Colonic mucosa (tissue), 4 donors: ENCODE measurements around the gene PIAS4. TPM values are rescaled to one million over a fixed set of nuclear protein-coding genes. Genes with fewer than 3 reads are reported as not detected.
A peak's percentile ranks its signal among the peaks of the same experiment; 100 is the strongest.

Experiments used
- DNase-seq: peaks from one replicate; pipeline ENCODE4 v3.0.0-alpha.2; 2020
- H3K27ac ChIP-seq: fragments of 200-600 bp; one replicate; pipeline ENCODE4 v1.8.0; 2021
- H3K27me3 ChIP-seq: fragments of 200-600 bp; one replicate; pipeline ENCODE4 v1.8.0; 2021
- H3K36me3 ChIP-seq: fragments of 200-600 bp; one replicate; pipeline ENCODE4 v1.8.0; 2021
- H3K4me1 ChIP-seq: fragments of 200-600 bp; one replicate; pipeline ENCODE4 v1.8.0; 2021; ENCODE audit warnings: mild to moderate bottlenecking
- H3K4me3 ChIP-seq: fragments of 200-600 bp; one replicate; pipeline ENCODE4 v1.8.0; 2021
- H3K9ac ChIP-seq, 2 donors: one replicate each; pipeline ENCODE4 v1.7.0; 2013; ENCODE audit warnings: control low read depth in 2 of 2, low read depth in 2 of 2, low read length in 2 of 2
- H3K9me3 ChIP-seq: fragments of 200-600 bp; one replicate; pipeline ENCODE4 v1.8.0; 2021
- intact Hi-C: fragments of 100-400 bp; cut with DNase I; formaldehyde crosslinking; loops from one replicate; pipeline ENCODE4 v1.14.1; 2022
- total RNA-seq, 2 donors: library from RNA; stranded (reverse); fragmentation: NEBNext Ultra II Directional in 1 of 2; extraction: Animal tissue kit (Norgen Biotek cat#: 25700) in 1 of 2; gene quantifications; one replicate each; pipeline ENCODE4 v1.2.1, GENCODE V29; 2021
- TF ChIP-seq, protein P1 (sequence below): fragments of 200-600 bp; IDR thresholded peaks from one replicate; pipeline ENCODE4 v1.8.0; 2022; ENCODE audit warnings: antibody characterized with exemption, mild to moderate bottlenecking
- donor health status: healthy.
- donor health status: DM: no; HTN: no; CAD: no.
- donor health status: DM: no; HTN: no; CAD: no.

Gene PIAS4
- total RNA-seq, 2 donors from 2014 or later, result 29.9 to 31.5 TPM

DNA sequence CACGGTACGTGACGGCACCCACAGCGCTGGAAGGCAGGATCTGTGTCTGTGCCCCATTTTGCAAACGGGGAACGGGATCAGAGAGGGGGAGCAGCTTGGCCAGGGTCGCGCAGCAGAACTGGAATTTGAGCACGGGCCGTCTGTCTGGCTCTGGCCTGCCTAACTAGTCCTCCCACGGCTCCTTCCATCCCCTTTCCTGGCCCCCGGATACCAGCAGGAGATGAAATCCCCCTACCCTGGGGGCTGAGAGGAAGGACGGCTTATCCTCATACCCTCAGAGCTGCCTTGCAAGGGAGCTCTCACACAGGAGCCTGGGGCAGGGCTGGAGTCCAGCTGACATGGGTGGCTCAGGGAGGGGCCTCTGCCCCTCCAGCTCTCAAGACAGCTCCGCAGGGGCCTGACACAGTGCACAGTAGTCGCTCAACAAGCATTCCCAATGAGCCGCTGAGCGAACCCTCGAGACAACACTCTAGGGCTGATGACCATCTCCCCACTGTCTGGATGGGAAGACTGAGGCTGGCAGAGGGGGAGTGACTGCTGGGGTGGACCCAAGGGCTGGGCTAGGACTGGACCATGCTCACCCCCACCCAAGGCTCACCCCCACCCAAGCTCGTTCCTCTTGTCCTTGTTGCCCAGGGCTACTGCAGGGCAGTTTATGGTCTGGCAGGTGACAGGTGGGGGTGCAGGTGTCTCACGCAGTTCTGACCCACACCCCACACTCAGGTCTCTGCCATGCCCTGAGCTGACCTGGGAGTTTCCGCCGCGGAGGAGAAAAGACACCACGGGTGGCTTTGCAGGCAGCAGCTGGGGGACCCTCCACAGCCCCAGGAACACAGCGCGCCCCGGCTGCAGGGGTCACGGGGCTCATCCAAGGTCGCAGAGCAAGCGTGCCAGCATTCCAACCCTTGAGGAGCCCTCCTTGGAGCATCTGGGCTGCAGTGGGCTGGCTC is 55.2 kb downstream of the PIAS4 start:
- no peaks in the 10 kb centered on the region for H3K36me3 ChIP-seq
- H3K27me3 ChIP-seq, result no peaks in the 10 kb centered on the region
- H3K9ac ChIP-seq, result peak overlapping the region; percentile 95 to 99
- H3K4me3 ChIP-seq, result peak overlapping the region; percentile 72
- H3K9me3 ChIP-seq, result no peaks in the 10 kb centered on the region
- intact Hi-C loops, result no loop called here
- peak overlapping the region; percentile 99 for H3K27ac ChIP-seq
- H3K4me1 ChIP-seq, result peaks cover 54% of the 10 kb centered on the region
- DNase-seq, result peak; percentile 62
- TF ChIP-seq, protein P1, sequence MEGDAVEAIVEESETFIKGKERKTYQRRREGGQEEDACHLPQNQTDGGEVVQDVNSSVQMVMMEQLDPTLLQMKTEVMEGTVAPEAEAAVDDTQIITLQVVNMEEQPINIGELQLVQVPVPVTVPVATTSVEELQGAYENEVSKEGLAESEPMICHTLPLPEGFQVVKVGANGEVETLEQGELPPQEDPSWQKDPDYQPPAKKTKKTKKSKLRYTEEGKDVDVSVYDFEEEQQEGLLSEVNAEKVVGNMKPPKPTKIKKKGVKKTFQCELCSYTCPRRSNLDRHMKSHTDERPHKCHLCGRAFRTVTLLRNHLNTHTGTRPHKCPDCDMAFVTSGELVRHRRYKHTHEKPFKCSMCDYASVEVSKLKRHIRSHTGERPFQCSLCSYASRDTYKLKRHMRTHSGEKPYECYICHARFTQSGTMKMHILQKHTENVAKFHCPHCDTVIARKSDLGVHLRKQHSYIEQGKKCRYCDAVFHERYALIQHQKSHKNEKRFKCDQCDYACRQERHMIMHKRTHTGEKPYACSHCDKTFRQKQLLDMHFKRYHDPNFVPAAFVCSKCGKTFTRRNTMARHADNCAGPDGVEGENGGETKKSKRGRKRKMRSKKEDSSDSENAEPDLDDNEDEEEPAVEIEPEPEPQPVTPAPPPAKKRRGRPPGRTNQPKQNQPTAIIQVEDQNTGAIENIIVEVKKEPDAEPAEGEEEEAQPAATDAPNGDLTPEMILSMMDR, result no peak

DNA sequence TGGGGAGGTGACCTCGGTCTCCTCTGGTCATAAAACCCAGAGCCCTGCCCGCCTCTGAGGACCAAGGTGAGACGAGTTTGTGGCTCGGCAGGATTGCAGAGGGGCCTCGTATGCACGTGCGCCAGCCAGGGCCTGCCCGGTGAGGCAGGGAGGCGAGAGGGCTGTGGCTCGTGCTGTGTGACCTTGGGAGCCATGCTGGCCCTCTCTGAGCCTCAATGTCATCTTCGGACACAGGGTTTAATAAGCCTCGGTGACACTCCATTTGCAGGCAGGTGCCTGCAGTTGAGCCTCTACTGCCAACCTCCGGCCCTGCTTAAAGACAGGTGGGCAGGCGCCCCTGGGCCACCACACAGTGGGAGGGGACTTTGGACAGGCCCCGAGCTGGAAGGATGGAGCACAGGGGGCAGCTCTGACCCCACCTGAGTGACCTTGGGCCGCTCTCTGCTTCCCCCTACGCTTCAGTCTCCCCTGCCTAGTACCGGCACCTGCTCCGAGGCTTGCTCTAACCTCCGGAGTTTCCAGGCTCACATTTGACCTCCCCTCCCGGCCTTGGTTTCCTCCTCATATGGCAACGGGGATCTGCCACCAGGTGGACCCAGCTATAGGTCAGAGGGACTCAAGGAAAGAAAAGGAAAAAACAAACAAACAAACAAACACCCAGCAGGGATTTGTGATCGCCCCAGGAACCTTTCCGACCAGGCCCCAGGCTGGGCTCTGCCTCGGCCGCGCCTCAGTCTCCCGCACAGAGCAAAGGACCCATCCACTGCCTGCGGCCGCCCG is 56.0 kb downstream of the PIAS4 start:
- Histone ChIP-seq H3K9ac (peak overlapping the region; percentile 95 to 99), H3K27me3 (no peaks in the 10 kb centered on the region), H3K4me1 (peaks cover 46% of the 10 kb centered on the region), H3K9me3 (no peaks in the 10 kb centered on the region), H3K36me3 (no peaks in the 10 kb centered on the region), H3K27ac (peak overlapping the region; percentile 99), H3K4me3 (peak overlapping the region; percentile 72)
- TF ChIP-seq, protein P1, result no peak
- intact Hi-C loops, result no loop called here
- peak; percentile 50 for DNase-seq

DNA sequence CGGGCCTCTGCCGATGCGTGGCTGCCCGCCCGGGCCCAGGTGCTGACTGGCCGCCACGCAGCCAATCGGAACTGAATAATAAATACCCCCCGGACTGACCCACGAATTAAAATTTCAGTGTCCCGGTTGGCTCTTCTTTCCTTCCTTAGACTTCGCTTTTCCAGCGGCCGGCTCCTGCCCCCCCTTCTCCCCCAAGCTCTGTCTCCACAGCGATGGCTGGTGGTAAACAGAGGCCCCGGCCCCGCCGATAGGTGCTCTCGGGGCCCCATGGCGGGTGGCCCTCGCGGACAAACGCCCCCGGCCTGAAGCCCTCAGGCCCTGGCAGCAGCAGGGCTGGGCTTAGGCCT is 56.6 kb downstream of the PIAS4 start:
- Histone ChIP-seq H3K36me3 (no peaks in the 10 kb centered on the region), H3K4me1 (peaks cover 40% of the 10 kb centered on the region)
- intact Hi-C loops, result no loop called here

DNA sequence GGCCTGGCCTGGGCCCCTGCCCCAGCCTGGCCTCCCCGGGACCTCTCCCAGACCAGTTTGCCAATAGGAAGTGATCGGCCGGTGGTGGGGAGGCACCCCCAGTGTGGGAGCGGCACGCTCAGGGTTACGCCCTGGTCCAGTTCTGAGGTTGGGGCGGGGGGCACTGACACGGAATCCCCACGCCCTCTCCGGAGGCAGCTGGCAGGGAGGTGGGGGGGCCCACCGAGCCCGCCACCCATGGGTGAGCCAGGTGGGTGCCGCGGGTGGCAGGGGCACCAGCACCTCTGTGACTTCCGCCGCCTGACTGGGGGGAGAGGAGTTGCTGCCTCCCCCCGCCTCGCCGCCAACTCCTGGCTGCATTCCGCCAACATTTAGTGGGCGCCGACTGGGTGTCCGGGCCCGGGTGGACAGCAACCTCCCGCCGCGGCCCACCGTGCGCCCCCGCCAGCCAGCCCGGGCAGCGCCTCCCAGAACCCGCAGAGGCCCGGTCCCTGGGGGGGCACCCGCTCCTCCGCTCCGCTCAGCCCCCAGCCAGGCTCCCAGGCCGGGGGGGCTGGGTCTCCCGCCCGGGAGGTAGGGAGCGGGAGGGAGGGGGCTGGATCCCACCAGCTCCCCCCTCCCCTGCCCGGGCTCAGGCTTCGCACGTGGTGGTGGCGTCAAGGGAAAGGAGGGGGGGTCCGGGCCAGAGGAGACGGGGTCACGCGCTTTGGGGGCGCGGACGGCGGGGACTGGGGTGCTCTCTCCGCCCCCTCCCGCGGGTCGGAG is 57.1 kb downstream of the PIAS4 start:
- intact Hi-C loops, result no loop called here
- Histone ChIP-seq H3K9ac (peak overlapping the region; percentile 95 to 99), H3K27me3 (no peaks in the 10 kb centered on the region), H3K27ac (peak overlapping the region; percentile 99), H3K9me3 (no peaks in the 10 kb centered on the region), H3K4me1 (peaks cover 36% of the 10 kb centered on the region), H3K36me3 (no peaks in the 10 kb centered on the region), H3K4me3 (peak overlapping the region; percentile 72)
- DNase-seq, result peak; percentile 61
- TF ChIP-seq, protein P1, result no peak

More for the DNA sequence above, 56.6 kb downstream of the PIAS4 start:
- peak overlapping the region; percentile 99 for H3K27ac ChIP-seq
- TF ChIP-seq, protein P1, result no peak
- H3K9me3 ChIP-seq, result no peaks in the 10 kb centered on the region
- H3K4me3 ChIP-seq, result peak overlapping the region; percentile 72
- peak; percentile 46 for DNase-seq
- H3K27me3 ChIP-seq, result no peaks in the 10 kb centered on the region
- H3K9ac ChIP-seq, result peak overlapping the region; percentile 95 to 99
